ENCODE results near the gene RIPK1.

DNA sequence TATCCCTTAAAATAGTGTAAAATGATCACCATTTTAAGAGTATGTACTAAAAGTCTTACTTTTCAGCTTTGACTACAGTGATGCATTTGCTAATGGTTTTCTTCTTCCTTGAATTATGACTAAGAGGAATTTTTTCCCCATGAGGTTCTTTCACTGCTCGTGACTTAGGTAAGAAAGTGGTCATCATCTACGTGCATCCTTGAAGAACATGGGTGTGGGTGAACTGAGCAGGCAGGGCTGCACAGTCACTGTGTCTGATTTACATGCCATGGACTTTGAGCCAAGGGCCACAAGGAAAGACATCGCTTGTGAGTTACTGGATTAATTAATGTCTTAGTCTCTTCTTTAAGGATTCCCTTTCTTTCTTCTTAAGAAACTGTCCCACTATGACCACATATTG lies 35.3 kb upstream of the RIPK1 start:
- TF ChIP-seq, protein P1, sequence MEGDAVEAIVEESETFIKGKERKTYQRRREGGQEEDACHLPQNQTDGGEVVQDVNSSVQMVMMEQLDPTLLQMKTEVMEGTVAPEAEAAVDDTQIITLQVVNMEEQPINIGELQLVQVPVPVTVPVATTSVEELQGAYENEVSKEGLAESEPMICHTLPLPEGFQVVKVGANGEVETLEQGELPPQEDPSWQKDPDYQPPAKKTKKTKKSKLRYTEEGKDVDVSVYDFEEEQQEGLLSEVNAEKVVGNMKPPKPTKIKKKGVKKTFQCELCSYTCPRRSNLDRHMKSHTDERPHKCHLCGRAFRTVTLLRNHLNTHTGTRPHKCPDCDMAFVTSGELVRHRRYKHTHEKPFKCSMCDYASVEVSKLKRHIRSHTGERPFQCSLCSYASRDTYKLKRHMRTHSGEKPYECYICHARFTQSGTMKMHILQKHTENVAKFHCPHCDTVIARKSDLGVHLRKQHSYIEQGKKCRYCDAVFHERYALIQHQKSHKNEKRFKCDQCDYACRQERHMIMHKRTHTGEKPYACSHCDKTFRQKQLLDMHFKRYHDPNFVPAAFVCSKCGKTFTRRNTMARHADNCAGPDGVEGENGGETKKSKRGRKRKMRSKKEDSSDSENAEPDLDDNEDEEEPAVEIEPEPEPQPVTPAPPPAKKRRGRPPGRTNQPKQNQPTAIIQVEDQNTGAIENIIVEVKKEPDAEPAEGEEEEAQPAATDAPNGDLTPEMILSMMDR (IDR thresholded peaks at IDR 0.05) = no peak
- no peak for TF ChIP-seq FOXM1 (IDR thresholded peaks at IDR 0.05; ENCODE audit: low read depth)
- TF ChIP-seq, protein P2, sequence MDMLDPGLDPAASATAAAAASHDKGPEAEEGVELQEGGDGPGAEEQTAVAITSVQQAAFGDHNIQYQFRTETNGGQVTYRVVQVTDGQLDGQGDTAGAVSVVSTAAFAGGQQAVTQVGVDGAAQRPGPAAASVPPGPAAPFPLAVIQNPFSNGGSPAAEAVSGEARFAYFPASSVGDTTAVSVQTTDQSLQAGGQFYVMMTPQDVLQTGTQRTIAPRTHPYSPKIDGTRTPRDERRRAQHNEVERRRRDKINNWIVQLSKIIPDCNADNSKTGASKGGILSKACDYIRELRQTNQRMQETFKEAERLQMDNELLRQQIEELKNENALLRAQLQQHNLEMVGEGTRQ (IDR thresholded peaks at IDR 0.05; ENCODE audit: borderline replicate concordance, low read depth, low read length) = no peak
- no peak for TF ChIP-seq POLR2AphosphoS5 (IDR thresholded peaks at IDR 0.05; ENCODE audit: low read depth, low read length)
- TF ChIP-seq MEF2A (IDR thresholded peaks at IDR 0.05; ENCODE audit: borderline replicate concordance, low read depth) = no peak
- TF ChIP-seq NFIC (IDR thresholded peaks at IDR 0.05; ENCODE audit: borderline replicate concordance) = no peak
- no peak for TF ChIP-seq SIN3A (IDR thresholded peaks at IDR 0.05; ENCODE audit: borderline replicate concordance, low read depth, low read length)
- TF ChIP-seq, protein P3, sequence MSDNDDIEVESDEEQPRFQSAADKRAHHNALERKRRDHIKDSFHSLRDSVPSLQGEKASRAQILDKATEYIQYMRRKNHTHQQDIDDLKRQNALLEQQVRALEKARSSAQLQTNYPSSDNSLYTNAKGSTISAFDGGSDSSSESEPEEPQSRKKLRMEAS (IDR thresholded peaks at IDR 0.05; ENCODE audit: low read depth) = no peak

Data from SK-N-SH (cell line).